Peyer's patch (tissue), 4 donors: Measurements from ENCODE around the gene FBXO48.

Experiments used
- POLR2A ChIP-seq, 2 donors: fragments of 450-650 bp; IDR thresholded peaks; one replicate each; pipeline ENCODE4 v1.5.1; 2017; ENCODE audit warnings: antibody characterized with exemption in 2 of 2, mild to moderate bottlenecking in 2 of 2, moderate library complexity in 2 of 2
- TF ChIP-seq, protein P1 (sequence below), 6 experiments: fragments of 450-650 bp in 4 of 6; fragments of 200-600 bp in 2 of 6; sonication (generic) in 1 of 6; IDR thresholded peaks; one replicate each; pipeline ENCODE4 v1.5.1; 2017 to 2019; ENCODE audit warnings: antibody characterized with exemption in 6 of 6, mild to moderate bottlenecking in 3 of 6, moderate library complexity in 1 of 6

DNA sequence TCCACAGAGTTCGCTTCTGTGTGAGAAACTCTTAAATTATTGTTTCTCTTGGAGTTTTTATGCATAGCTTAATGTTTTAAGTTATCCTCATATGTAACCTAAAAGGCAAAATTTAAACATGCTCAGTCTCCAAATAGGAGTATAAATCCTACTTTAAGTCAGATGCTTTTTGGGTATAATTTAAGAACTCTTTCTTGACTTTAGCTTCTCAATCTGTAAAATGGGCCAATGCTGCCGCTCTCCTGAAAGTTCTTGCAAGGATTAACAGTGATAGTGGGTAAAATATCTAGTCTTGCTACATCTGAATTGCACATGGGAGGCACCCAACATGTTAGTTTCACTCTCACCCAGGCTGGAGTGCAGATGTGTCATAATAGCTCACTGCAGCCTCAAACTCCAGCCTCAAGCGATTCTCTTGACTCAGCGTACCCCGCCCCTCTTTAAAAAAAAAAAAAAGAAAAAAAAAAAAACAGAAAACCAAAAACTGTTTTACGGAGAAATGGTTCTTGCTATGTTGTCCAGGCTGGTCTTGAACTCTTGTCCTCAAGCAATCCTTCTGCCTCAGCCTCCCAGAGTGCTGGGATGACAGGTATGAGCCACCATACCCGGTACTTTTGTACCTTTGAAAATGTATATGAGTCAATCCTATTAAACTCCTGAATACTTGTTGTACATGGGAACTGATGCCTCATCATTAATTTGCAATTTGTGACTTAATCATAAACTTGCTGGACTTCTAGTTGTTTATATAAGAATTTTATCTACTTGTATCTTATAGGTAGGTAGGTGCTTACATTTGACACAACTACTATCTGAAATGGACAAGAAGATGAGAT, 1.8 kb downstream of the FBXO48 start:
- TF ChIP-seq, protein P1, sequence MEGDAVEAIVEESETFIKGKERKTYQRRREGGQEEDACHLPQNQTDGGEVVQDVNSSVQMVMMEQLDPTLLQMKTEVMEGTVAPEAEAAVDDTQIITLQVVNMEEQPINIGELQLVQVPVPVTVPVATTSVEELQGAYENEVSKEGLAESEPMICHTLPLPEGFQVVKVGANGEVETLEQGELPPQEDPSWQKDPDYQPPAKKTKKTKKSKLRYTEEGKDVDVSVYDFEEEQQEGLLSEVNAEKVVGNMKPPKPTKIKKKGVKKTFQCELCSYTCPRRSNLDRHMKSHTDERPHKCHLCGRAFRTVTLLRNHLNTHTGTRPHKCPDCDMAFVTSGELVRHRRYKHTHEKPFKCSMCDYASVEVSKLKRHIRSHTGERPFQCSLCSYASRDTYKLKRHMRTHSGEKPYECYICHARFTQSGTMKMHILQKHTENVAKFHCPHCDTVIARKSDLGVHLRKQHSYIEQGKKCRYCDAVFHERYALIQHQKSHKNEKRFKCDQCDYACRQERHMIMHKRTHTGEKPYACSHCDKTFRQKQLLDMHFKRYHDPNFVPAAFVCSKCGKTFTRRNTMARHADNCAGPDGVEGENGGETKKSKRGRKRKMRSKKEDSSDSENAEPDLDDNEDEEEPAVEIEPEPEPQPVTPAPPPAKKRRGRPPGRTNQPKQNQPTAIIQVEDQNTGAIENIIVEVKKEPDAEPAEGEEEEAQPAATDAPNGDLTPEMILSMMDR (IDR thresholded peaks at IDR 0.05) = no peak
- TF ChIP-seq POLR2A (IDR thresholded peaks at IDR 0.05) = no peak
